Measurements from ENCODE around the gene BCAP29.
"Not testable (repeated sequence)": the region's sequence is repeated elsewhere in the genome, so short reads cannot be mapped to it uniquely, and the experiment has no call there.

BCAP29 gene

GRCh38 chr7:107622429-107622828, 42.4 kb downstream of the BCAP29 start:
- DNase-seq (ENCODE audit: low read depth in 2 of 2), result no peak

- no peak for DNase-seq (ENCODE audit: low read depth in 2 of 2)
Observed at GRCh38 chr7:107622894-107623293, 42.8 kb downstream of the BCAP29 start.

GRCh38 chr7:107627002-107627401, 47.0 kb downstream of the BCAP29 start:
- no peak for DNase-seq (ENCODE audit: low read depth in 2 of 2)

GRCh38 chr7:107628461-107629064, 48.5 kb downstream of the BCAP29 start:
- DNase-seq (ENCODE audit: low read depth in 2 of 2), result no peak

- DNase-seq (ENCODE audit: low read depth in 2 of 2), result no peak
Observed at GRCh38 chr7:107630342-107630741, 50.3 kb downstream of the BCAP29 start.

GRCh38 chr7:107631588-107632491, 51.8 kb downstream of the BCAP29 start:
- no peak for DNase-seq (ENCODE audit: low read depth in 2 of 2)

GRCh38 chr7:107632492-107632865, 52.4 kb downstream of the BCAP29 start:
- DNase-seq (ENCODE audit: low read depth in 2 of 2), result no peak

- no peak for DNase-seq (ENCODE audit: low read depth in 2 of 2)
Observed at GRCh38 chr7:107638594-107638993, 58.5 kb downstream of the BCAP29 start.

- DNase-seq (ENCODE audit: low read depth in 2 of 2), result not testable (repeated sequence)
Observed at GRCh38 chr7:107639070-107639469, 59.0 kb downstream of the BCAP29 start.

GRCh38 chr7:107641676-107642075, 61.6 kb downstream of the BCAP29 start:
- no peak for DNase-seq (ENCODE audit: low read depth in 2 of 2)

- no peak for DNase-seq (ENCODE audit: low read depth in 2 of 2)
Observed at GRCh38 chr7:107642501-107642900, 62.5 kb downstream of the BCAP29 start.

GRCh38 chr7:107643407-107643806, 63.4 kb downstream of the BCAP29 start:
- no peak for DNase-seq (ENCODE audit: low read depth in 2 of 2)

GRCh38 chr7:107643938-107644308, 63.9 kb downstream of the BCAP29 start:
- no peak for DNase-seq (ENCODE audit: low read depth in 2 of 2)

- no peak for DNase-seq (ENCODE audit: low read depth in 2 of 2)
Observed at GRCh38 chr7:107644309-107644974, 64.4 kb downstream of the BCAP29 start.

- DNase-seq (ENCODE audit: low read depth in 2 of 2), result no peak
Observed at GRCh38 chr7:107652642-107653041, 72.6 kb downstream of the BCAP29 start.

GRCh38 chr7:107658467-107658866, 78.4 kb downstream of the BCAP29 start:
- DNase-seq (ENCODE audit: low read depth in 2 of 2), result no peak

- peak in 1 of 2 donors; percentile 33 for DNase-seq (ENCODE audit: low read depth in 2 of 2)
Observed at GRCh38 chr7:107659666-107660065, 79.6 kb downstream of the BCAP29 start.

- peak in 1 of 2 donors; percentile 19 for DNase-seq (ENCODE audit: low read depth in 2 of 2)
Observed at GRCh38 chr7:107660381-107661080, 80.5 kb downstream of the BCAP29 start, which contains the start of gene SLC26A4. TSS of gene SLC26A4 (plus strand) at chr7:107660828. CDS start at chr7:107661642, 814 bp downstream.

- peak; percentile 18 to 48 for DNase-seq (ENCODE audit: low read depth in 2 of 2)
Observed at GRCh38 chr7:107661081-107661864, 81.2 kb downstream of the BCAP29 start.

GRCh38 chr7:107661865-107662379, 81.9 kb downstream of the BCAP29 start:
- no peak for DNase-seq (ENCODE audit: low read depth in 2 of 2)

- no peak for DNase-seq (ENCODE audit: low read depth in 2 of 2)
Observed at GRCh38 chr7:107663196-107663595, 83.2 kb downstream of the BCAP29 start.
